ENCODE results near the gene PCYT1B.

PCYT1B gene

DNA sequence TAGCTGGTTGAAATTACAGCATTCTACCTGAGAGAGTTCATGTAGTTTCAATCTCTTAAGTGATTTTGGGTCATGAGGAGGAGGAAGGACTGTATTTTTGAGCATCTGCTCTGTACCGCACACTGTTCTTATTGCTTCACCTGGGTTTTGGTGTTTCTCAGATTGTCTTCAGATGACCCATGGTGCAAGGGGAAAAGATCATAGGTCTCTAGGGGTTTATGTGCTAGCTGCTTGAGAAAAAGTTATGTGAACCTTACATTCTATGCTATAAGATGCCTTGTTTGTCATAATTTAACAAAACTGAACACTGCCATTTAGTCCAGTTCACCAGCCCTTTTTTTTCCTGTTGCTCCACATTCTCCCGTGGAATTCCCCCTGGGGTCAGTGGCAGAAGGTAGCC, 121.7 kb downstream of the PCYT1B start:
- DNase-seq (ENCODE audit: low spot score), result no peak

GRCh38 chrX:24520472-24520871, 126.7 kb downstream of the PCYT1B start:
- DNase-seq (ENCODE audit: low spot score), result no peak

DNA sequence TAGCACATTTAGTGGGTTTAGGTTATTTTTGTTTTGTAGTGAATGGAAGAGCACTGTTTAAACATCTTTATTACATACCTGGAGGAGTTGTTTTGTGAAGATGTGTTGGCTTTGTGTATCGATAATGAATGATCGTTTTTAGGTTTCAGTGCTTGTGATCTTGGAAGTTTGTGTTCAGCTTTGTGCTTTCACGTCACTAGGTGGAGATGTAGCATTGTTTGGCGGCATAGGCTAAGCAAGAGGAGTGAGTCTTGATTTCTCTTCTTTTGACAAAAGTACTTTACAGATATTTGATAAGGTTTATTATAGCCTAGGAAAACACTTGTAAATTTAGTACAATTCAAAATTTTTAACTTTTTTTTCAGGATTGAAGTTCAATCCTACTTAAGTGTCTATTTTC, 131.7 kb downstream of the PCYT1B start:
- no peak for DNase-seq (ENCODE audit: low spot score)

DNA sequence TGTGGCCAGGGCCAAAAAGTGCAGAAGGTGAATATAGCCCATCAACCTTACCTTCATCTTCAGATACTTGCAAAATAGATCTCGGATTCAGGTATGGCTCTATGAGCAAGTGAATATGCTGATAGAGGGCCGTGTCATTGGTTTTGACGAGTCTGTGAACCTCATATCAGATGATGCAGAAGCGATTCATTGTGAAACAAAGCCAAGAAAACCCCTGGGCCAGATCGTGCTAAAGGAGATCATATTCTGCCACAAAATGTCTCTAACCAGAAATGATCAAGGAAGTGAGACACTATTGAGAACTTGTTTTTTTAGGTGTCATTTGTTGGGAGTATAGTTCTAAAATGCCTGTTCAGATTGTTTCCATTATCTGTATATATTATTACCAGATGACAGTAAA, 133.7 kb downstream of the PCYT1B start:
- DNase-seq (ENCODE audit: low spot score), result no peak

- DNase-seq (ENCODE audit: low spot score), result no peak
Observed at GRCh38 chrX:24508375-24508774, 138.8 kb downstream of the PCYT1B start.

Data from left forelimb (tissue), 1 donor.